ENCODE measurements around the gene USP6NL.

The USP6NL gene

GRCh38 chr10:11437391-11438142, 173.9 kb downstream of the USP6NL start:
- TF ChIP-seq FOXP2 (optimal IDR thresholded peaks at IDR 0.05; ENCODE audit: borderline replicate concordance, extremely low read depth, extremely low read length, insufficient read depth) (no peak), POLR2AphosphoS5 (IDR thresholded peaks at IDR 0.05; ENCODE audit: low read depth, low read length) (no peak), TAF1 (IDR thresholded peaks at IDR 0.05; ENCODE audit: borderline replicate concordance, insufficient read depth, low read length) (no peak)
- TF ChIP-seq, protein P1, sequence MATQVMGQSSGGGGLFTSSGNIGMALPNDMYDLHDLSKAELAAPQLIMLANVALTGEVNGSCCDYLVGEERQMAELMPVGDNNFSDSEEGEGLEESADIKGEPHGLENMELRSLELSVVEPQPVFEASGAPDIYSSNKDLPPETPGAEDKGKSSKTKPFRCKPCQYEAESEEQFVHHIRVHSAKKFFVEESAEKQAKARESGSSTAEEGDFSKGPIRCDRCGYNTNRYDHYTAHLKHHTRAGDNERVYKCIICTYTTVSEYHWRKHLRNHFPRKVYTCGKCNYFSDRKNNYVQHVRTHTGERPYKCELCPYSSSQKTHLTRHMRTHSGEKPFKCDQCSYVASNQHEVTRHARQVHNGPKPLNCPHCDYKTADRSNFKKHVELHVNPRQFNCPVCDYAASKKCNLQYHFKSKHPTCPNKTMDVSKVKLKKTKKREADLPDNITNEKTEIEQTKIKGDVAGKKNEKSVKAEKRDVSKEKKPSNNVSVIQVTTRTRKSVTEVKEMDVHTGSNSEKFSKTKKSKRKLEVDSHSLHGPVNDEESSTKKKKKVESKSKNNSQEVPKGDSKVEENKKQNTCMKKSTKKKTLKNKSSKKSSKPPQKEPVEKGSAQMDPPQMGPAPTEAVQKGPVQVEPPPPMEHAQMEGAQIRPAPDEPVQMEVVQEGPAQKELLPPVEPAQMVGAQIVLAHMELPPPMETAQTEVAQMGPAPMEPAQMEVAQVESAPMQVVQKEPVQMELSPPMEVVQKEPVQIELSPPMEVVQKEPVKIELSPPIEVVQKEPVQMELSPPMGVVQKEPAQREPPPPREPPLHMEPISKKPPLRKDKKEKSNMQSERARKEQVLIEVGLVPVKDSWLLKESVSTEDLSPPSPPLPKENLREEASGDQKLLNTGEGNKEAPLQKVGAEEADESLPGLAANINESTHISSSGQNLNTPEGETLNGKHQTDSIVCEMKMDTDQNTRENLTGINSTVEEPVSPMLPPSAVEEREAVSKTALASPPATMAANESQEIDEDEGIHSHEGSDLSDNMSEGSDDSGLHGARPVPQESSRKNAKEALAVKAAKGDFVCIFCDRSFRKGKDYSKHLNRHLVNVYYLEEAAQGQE (IDR thresholded peaks at IDR 0.05; ENCODE audit: insufficient read depth in 1 of 2, low read depth in 2 of 2, low read length in 2 of 2) = no peak

GRCh38 chr10:11435581-11435981, 175.9 kb downstream of the USP6NL start:
- TF ChIP-seq, protein P1 (IDR thresholded peaks at IDR 0.05; ENCODE audit: insufficient read depth in 1 of 2, low read depth in 2 of 2, low read length in 2 of 2) = no peak
- no peak for TF ChIP-seq SIN3A (IDR thresholded peaks at IDR 0.05; ENCODE audit: borderline replicate concordance, insufficient read depth, low read length)
- TF ChIP-seq POLR2AphosphoS5 (IDR thresholded peaks at IDR 0.05; ENCODE audit: low read depth, low read length) = no peak
- TF ChIP-seq TAF1 (IDR thresholded peaks at IDR 0.05; ENCODE audit: borderline replicate concordance, insufficient read depth, low read length) = no peak
- no peak for TF ChIP-seq FOXP2 (optimal IDR thresholded peaks at IDR 0.05; ENCODE audit: borderline replicate concordance, extremely low read depth, extremely low read length, insufficient read depth)

DNA sequence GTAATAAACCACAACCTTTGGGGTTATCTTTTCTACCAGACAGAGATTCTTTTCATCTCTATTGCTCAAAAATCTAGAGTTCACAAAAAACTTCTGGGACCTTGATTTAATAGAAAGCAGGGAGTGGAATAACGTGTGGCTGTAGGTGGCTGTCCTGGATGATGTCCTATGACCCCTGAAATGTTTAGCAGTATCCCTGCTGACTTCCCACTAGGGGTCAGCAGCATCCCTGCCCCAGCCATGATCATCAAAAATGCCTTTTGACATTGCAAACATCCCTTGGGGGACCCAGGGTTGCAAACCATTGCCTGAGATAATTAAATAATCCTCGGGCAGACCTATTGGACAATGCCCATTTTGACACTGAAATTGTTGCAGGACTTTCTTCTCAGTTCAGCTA, 177.1 kb downstream of the USP6NL start:
- TF ChIP-seq FOXP2 (optimal IDR thresholded peaks at IDR 0.05; ENCODE audit: borderline replicate concordance, extremely low read depth, extremely low read length, insufficient read depth) = no peak
- TF ChIP-seq SIN3A (IDR thresholded peaks at IDR 0.05; ENCODE audit: borderline replicate concordance, insufficient read depth, low read length) = no peak
- TF ChIP-seq POLR2AphosphoS5 (IDR thresholded peaks at IDR 0.05; ENCODE audit: low read depth, low read length) = no peak
- TF ChIP-seq, protein P1 (IDR thresholded peaks at IDR 0.05; ENCODE audit: insufficient read depth in 1 of 2, low read depth in 2 of 2, low read length in 2 of 2) = no peak
- TF ChIP-seq TAF1 (IDR thresholded peaks at IDR 0.05; ENCODE audit: borderline replicate concordance, insufficient read depth, low read length) = no peak

DNA sequence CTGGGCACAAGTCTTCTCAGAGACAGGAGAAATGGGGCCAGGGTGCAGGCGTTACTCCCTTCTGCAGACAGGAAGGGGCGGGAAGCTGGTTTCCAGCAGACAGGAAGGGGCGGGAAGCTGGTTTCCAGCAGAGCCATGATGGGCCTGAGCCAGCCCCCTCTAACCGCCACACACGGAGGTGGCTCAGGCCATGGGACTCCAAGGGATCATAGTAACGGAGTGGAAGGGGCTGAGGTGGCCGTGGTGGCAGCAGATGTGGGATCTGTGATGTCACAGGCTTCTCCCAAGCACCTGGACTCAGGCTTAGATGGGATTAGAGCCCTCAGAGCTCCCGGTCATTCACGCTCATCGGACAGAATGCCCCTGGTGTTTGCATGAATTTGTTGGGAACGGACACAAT, 177.8 kb downstream of the USP6NL start:
- TF ChIP-seq, protein P1 (IDR thresholded peaks at IDR 0.05; ENCODE audit: insufficient read depth in 1 of 2, low read depth in 2 of 2, low read length in 2 of 2) = no peak
- no peak for TF ChIP-seq SIN3A (IDR thresholded peaks at IDR 0.05; ENCODE audit: borderline replicate concordance, insufficient read depth, low read length)
- TF ChIP-seq POLR2AphosphoS5 (IDR thresholded peaks at IDR 0.05; ENCODE audit: low read depth, low read length) = no peak
- no peak for TF ChIP-seq TAF1 (IDR thresholded peaks at IDR 0.05; ENCODE audit: borderline replicate concordance, insufficient read depth, low read length)
- TF ChIP-seq FOXP2 (optimal IDR thresholded peaks at IDR 0.05; ENCODE audit: borderline replicate concordance, extremely low read depth, extremely low read length, insufficient read depth) = no peak

Measured in PFSK-1 (cell line).